ENCODE data around the gene LITAFD. TPM values are rescaled to one million over a fixed set of nuclear protein-coding genes. Genes with fewer than 3 reads are reported as not detected.
A peak's percentile ranks its signal among the peaks of the same experiment; 100 is the strongest.

Gene LITAFD
- total RNA-seq, 4 donors from 2014 or later: not detected

DNA sequence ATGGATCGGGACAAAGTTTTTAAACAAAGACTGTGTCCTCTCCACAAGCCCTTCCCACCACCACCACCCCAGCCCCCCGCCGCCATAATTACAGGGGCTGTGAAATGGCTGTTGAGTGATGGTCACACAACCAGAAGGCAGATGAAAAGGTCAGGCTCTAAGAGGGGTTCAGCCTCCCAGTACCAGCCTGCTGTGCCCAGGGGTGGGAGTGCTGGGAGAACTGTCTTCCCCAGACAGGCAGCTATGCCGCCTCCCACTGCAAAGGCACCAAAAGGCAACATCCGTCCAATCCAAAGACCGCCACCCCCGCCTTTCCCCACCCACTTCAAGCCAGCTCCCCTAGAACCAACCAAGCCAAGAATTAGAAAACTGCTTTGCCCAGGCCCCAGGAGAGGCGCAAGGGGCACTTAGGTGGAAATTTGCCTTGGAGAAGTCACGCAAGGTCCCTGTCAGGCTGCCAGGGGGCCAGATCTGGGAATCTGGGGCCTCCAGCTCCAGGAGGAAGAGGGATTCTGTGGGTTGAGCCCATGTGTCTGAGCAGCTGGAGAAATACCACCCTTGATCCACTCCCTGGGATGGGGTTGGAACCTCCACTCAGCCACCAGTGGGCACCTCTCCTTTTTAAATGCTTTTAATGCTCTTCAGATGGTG is 27.7 kb upstream of the LITAFD start:
- no peaks in the 10 kb centered on the region for H3K9me3 ChIP-seq
- H3K27me3 ChIP-seq: no peaks in the 10 kb centered on the region
- 93 to 100% methylated on average over 3 to 9 of the region's 9 CpGs for WGBS, 2 donors (ENCODE audit: low coverage in 1 of 2)
- intact Hi-C loops (cut with DNase I; ENCODE audit: low total_unique reads): no loop called here
- in situ Hi-C loops (cut with MboI; ENCODE audit: low pct_ligation_motif_present in 1 of 4, low pct_unique_long_range_greater_than_20kb in 1 of 4, low sequenced_read_pairs in 3 of 4): no loop called here
- no peak overlapping the region for H3K4me3 ChIP-seq
- no peak overlapping the region for H3K27ac ChIP-seq
- peaks cover 0 to 3% (median 0%) of the 10 kb centered on the region in 4 donors for H3K4me1 ChIP-seq
- peak; percentile 4 for DNase-seq
- TF ChIP-seq POLR2AphosphoS5 (IDR thresholded peaks at IDR 0.05) (no peak), EP300 (IDR thresholded peaks at IDR 0.05; ENCODE audit: low read depth) (no peak), POLR2A (IDR thresholded peaks at IDR 0.05) (no peak)
- TF ChIP-seq, protein P1, sequence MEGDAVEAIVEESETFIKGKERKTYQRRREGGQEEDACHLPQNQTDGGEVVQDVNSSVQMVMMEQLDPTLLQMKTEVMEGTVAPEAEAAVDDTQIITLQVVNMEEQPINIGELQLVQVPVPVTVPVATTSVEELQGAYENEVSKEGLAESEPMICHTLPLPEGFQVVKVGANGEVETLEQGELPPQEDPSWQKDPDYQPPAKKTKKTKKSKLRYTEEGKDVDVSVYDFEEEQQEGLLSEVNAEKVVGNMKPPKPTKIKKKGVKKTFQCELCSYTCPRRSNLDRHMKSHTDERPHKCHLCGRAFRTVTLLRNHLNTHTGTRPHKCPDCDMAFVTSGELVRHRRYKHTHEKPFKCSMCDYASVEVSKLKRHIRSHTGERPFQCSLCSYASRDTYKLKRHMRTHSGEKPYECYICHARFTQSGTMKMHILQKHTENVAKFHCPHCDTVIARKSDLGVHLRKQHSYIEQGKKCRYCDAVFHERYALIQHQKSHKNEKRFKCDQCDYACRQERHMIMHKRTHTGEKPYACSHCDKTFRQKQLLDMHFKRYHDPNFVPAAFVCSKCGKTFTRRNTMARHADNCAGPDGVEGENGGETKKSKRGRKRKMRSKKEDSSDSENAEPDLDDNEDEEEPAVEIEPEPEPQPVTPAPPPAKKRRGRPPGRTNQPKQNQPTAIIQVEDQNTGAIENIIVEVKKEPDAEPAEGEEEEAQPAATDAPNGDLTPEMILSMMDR (IDR thresholded peaks at IDR 0.05): no peak
- H3K36me3 ChIP-seq: peaks cover 0 to 16% (median 1%) of the 10 kb centered on the region in 4 donors

GRCh38 chr16:8855051-8855786 is 26.9 kb upstream of the LITAFD start:
- Histone ChIP-seq H3K9me3 (no peaks in the 10 kb centered on the region), H3K36me3 (peaks cover 0 to 16% (median 0%) of the 10 kb centered on the region in 4 donors), H3K4me3 (no peak overlapping the region), H3K4me1 (peaks cover 0 to 5% (median under 1%) of the 10 kb centered on the region in 4 donors), H3K27ac (no peak overlapping the region), H3K27me3 (no peaks in the 10 kb centered on the region)
- in situ Hi-C loops (cut with MboI; ENCODE audit: low pct_ligation_motif_present in 1 of 4, low pct_unique_long_range_greater_than_20kb in 1 of 4, low sequenced_read_pairs in 3 of 4): no loop called here
- WGBS, 2 donors (ENCODE audit: low coverage in 1 of 2): 88 to 100% methylated on average over 1 to 9 of the region's 11 CpGs
- intact Hi-C loops (cut with DNase I; ENCODE audit: low total_unique reads): loop anchor here (5.0 kb wide), 1 partner anchor 1707 kb away; no protein-coding TSS in a partner anchor
- TF ChIP-seq POLR2AphosphoS5 (IDR thresholded peaks at IDR 0.05) (no peak), EP300 (IDR thresholded peaks at IDR 0.05; ENCODE audit: low read depth) (no peak)
- TF ChIP-seq, protein P1 (IDR thresholded peaks at IDR 0.05): peak in 2 of 5 experiments; percentile 9 to 17
- peak; percentile 12 for DNase-seq

- no peaks in the 10 kb centered on the region for H3K9me3 ChIP-seq
- H3K4me3 ChIP-seq: no peak overlapping the region
- intact Hi-C loops (cut with DNase I; ENCODE audit: low total_unique reads) (loop anchor here (5.0 kb wide), 1 partner anchor 1706 kb away; no protein-coding TSS in a partner anchor), in situ Hi-C loops (cut with MboI; ENCODE audit: low pct_ligation_motif_present in 1 of 4, low pct_unique_long_range_greater_than_20kb in 1 of 4, low sequenced_read_pairs in 3 of 4) (no loop called here)
- 56 to 64% methylated on average over 1 to 5 of the region's 5 CpGs for WGBS, 2 donors (ENCODE audit: low coverage in 1 of 2)
- no peak overlapping the region for H3K27ac ChIP-seq
- peaks cover 0 to 16% (median 0%) of the 10 kb centered on the region in 4 donors for H3K36me3 ChIP-seq
- H3K4me1 ChIP-seq: peaks cover 0 to 7% (median 4%) of the 10 kb centered on the region in 4 donors
- DNase-seq: no peak
- no peaks in the 10 kb centered on the region for H3K27me3 ChIP-seq
- no peak for TF ChIP-seq POLR2A (IDR thresholded peaks at IDR 0.05)
- TF ChIP-seq EP300 (IDR thresholded peaks at IDR 0.05; ENCODE audit: low read depth): no peak
- TF ChIP-seq, protein P1 (IDR thresholded peaks at IDR 0.05): no peak
- no peak for TF ChIP-seq POLR2AphosphoS5 (IDR thresholded peaks at IDR 0.05)
Observed at GRCh38 chr16:8855972-8856371, 26.2 kb upstream of the LITAFD start.
